Measurements from ENCODE around the gene PRKCA.

DNA sequence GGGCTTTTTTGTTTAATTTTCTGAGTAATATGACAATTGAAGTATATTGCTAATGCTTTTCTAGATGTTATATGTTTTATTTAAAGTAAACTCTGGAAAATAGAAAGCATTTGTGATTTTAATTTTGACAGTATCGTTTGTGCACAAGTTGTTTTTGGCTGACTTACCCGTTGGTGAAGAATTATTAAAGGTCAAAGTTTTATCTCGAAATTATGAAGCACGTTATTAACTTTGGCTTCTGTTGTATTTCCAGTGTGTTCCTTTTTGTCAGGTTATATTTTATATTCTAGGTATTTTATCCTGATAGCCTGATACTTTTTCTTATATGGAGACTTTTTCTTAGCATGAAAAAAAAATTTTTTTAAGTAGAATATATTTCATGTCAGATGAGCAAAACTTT lies 16.8 kb downstream of the PRKCA start:
- no peak for TF ChIP-seq ZNF350 (CRISPR knock-in tag; IDR thresholded peaks at IDR 0.05; ENCODE audit: borderline replicate concordance, low read depth)
- TF ChIP-seq NFYB (CRISPR knock-in tag; IDR thresholded peaks at IDR 0.05): no peak
- no peak for TF ChIP-seq SMC3 (IDR thresholded peaks at IDR 0.05; ENCODE audit: low read length)
- no peak for TF ChIP-seq SALL1 (CRISPR knock-in tag; IDR thresholded peaks at IDR 0.05)
- no peak for TF ChIP-seq ZZZ3 (CRISPR knock-in tag; IDR thresholded peaks at IDR 0.05; ENCODE audit: borderline replicate concordance)
- no peak for TF ChIP-seq RBAK (CRISPR knock-in tag; IDR thresholded peaks at IDR 0.05)
- no peak for TF ChIP-seq EED (CRISPR knock-in tag; IDR thresholded peaks at IDR 0.05)
- TF ChIP-seq ZBTB7A (CRISPR knock-in tag; IDR thresholded peaks at IDR 0.05): no peak
- TF ChIP-seq YY1 (IDR thresholded peaks at IDR 0.05; ENCODE audit: insufficient read depth, insufficient replicate concordance, low read depth, low read length): no peak

Data from HepG2 (cell line).